Gastrocnemius medialis (tissue), 4 donors: Measurements from ENCODE around the gene RIPOR3. TPM values are rescaled to one million over a fixed set of nuclear protein-coding genes. Genes with fewer than 3 reads are reported as not detected.

Source experiments
- ATAC-seq, 2 donors: fragments of 150-250 bp; one replicate each; pipeline ENCODE4 v1.9.1; 2016
- DNase-seq, 2 donors: peaks; one replicate each; pipeline ENCODE4 v3.0.0-alpha.2; 2019
- H3K27ac ChIP-seq, 4 donors: fragments of 200-600 bp; sonication (generic); 1 replicate in 1 of 4; 2 replicates in 3 of 4; pipeline ENCODE4 v1.5.1; 2016 to 2018; ENCODE audit warnings: mild to moderate bottlenecking in 2 of 4, moderate library complexity in 1 of 4
- H3K27me3 ChIP-seq, 3 donors: fragments of 200-600 bp; sonication (generic) in 2 of 3; 1 replicate in 1 of 3; 2 replicates in 2 of 3; pipeline versions ENCODE4 v1.5.1 to v1.6.0; 2016 to 2019; ENCODE audit warnings: mild to moderate bottlenecking in 1 of 3, moderate library complexity in 1 of 3
- H3K36me3 ChIP-seq, 2 donors: fragments of 200-600 bp; sonication (generic) in 1 of 2; one replicate each; pipeline ENCODE4 v1.5.1; 2017 to 2018
- H3K4me1 ChIP-seq, 2 donors: fragments of 200-600 bp; sonication (generic) in 1 of 2; one replicate each; pipeline ENCODE4 v1.5.1; 2016 to 2017; ENCODE audit warnings: mild to moderate bottlenecking in 2 of 2
- H3K4me3 ChIP-seq, 4 donors: fragments of 200-600 bp; sonication (generic) in 3 of 4; 1 replicate in 1 of 4; 2 replicates in 3 of 4; pipeline ENCODE4 v1.5.1; 2016 to 2019; ENCODE audit warnings: mild to moderate bottlenecking in 2 of 4
- H3K9me3 ChIP-seq, 3 donors: fragments of 200-600 bp; sonication (generic) in 2 of 3; 1 replicate in 1 of 3; 2 replicates in 2 of 3; pipeline ENCODE4 v1.5.1; 2016 to 2019
- POLR2A ChIP-seq, 2 donors: fragments of 450-650 bp; IDR thresholded peaks; one replicate each; pipeline ENCODE4 v1.6.1; 2017; ENCODE audit warnings: antibody characterized with exemption in 2 of 2, mild to moderate bottlenecking in 2 of 2, moderate library complexity in 2 of 2
- in situ Hi-C, 4 donors: fragments of 200-750 bp; cut with MboI; loops; one replicate each; pipeline versions ENCODE4 v1.15.0 to v1.8.0; 2017; ENCODE audit warnings: low sequenced_read_pairs in 4 of 4
- intact Hi-C: fragments of 100-400 bp; cut with DNase I; formaldehyde crosslinking; loops from one replicate; pipeline ENCODE4 v1.15.1; 2023; ENCODE audit warnings: low total_unique reads
- total RNA-seq, 4 donors: library from RNA; depleted of rRNA; stranded (reverse); fragments of >200 nt; gene quantifications; one replicate each; pipeline versions ENCODE4 v1.1.0 to v1.2.3, GENCODE V29; 2016
- TF ChIP-seq, protein P1 (sequence below), 5 experiments: fragments of 450-650 bp in 3 of 5; fragments of 200-600 bp in 2 of 5; sonication (generic) in 2 of 5; IDR thresholded peaks in 4 of 5; conservative IDR thresholded peaks in 1 of 5; 1 replicate in 4 of 5; 2 replicates in 1 of 5; pipeline ENCODE4 v1.5.1; 2016 to 2019; ENCODE audit warnings: antibody characterized with exemption in 5 of 5, mild to moderate bottlenecking in 3 of 5, moderate library complexity in 3 of 5

The RIPOR3 gene
- total RNA-seq, 4 donors from 2014 or later: 5.3 to 12.5 (median 8.2) TPM

- TF ChIP-seq, protein P1, sequence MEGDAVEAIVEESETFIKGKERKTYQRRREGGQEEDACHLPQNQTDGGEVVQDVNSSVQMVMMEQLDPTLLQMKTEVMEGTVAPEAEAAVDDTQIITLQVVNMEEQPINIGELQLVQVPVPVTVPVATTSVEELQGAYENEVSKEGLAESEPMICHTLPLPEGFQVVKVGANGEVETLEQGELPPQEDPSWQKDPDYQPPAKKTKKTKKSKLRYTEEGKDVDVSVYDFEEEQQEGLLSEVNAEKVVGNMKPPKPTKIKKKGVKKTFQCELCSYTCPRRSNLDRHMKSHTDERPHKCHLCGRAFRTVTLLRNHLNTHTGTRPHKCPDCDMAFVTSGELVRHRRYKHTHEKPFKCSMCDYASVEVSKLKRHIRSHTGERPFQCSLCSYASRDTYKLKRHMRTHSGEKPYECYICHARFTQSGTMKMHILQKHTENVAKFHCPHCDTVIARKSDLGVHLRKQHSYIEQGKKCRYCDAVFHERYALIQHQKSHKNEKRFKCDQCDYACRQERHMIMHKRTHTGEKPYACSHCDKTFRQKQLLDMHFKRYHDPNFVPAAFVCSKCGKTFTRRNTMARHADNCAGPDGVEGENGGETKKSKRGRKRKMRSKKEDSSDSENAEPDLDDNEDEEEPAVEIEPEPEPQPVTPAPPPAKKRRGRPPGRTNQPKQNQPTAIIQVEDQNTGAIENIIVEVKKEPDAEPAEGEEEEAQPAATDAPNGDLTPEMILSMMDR (IDR thresholded peaks at IDR 0.05 in 4 of 5, conservative IDR thresholded peaks at IDR 0.05 in 1 of 5): no peak
- TF ChIP-seq POLR2A (IDR thresholded peaks at IDR 0.05): no peak
- in situ Hi-C loops: no loop called here
- no peak overlapping the region for H3K4me3 ChIP-seq
- no peaks in the 10 kb centered on the region for H3K9me3 ChIP-seq
- H3K27me3 ChIP-seq: no peaks in the 10 kb centered on the region
- peaks cover 50 to 67% of the 10 kb centered on the region in 2 donors for H3K4me1 ChIP-seq
- peak in 1 of 2 donors; percentile 3 for ATAC-seq
- intact Hi-C loops: no loop called here
- no peak for DNase-seq
- H3K36me3 ChIP-seq: peaks cover 0 to 23% of the 10 kb centered on the region in 2 donors
- peak overlapping the region; percentile 88 to 90 (median 89) for H3K27ac ChIP-seq
These were observed 128.0 kb downstream of the RIPOR3 start for GRCh38 chr20:50563133-50563944.

GRCh38 chr20:50562262-50562701, 129.1 kb downstream of the RIPOR3 start:
- Histone ChIP-seq H3K27ac (peak overlapping the region; percentile 88 to 90 (median 89)), H3K4me1 (peaks cover 51 to 70% of the 10 kb centered on the region in 2 donors), H3K9me3 (no peaks in the 10 kb centered on the region), H3K27me3 (no peaks in the 10 kb centered on the region), H3K4me3 (no peak overlapping the region), H3K36me3 (peaks cover 0 to 13% of the 10 kb centered on the region in 2 donors)
- in situ Hi-C loops (no loop called here), intact Hi-C loops (no loop called here)
- peak; percentile 85 to 88 for DNase-seq
- TF ChIP-seq, protein P1 (IDR thresholded peaks at IDR 0.05 in 4 of 5, conservative IDR thresholded peaks at IDR 0.05 in 1 of 5): no peak
- peak; percentile 18 to 30 for TF ChIP-seq POLR2A (IDR thresholded peaks at IDR 0.05)
- ATAC-seq: peak; percentile 85 to 92

DNA sequence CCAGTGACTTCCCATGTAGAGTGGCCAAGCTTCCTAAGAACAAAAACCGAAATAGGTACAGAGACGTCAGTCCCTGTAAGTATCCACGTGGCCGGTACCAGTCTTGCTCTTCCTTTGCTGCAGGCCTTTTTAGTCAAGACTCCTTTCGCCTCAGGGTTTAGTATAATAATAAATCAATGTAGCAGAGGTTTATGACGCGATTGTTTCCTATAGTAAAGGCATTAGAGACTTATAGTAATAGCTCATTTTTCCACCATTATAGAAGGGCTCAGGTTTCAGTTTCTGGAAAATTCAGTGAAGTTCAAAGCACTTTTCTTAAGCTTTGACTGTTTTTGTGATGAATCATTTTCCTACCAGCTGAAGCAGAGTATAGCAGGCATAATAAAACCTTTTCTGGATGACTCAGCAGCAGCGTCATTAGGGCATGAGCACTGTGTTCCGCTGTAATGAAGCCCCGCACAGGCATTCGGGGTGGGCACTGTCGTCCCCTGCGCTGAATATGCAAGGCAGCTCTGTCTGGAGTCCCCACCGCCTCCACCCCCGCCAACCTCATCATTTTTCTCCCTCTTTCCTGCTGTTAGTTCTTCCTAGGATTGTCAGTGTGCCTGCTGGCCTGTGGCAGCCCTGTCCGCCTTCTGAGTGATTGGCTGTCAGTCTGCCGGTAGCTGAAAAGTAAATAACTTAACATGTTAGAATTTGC, 129.8 kb downstream of the RIPOR3 start:
- ATAC-seq (peak; percentile 43 to 51), DNase-seq (no peak)
- H3K4me3 ChIP-seq: no peak overlapping the region
- in situ Hi-C loops: no loop called here
- TF ChIP-seq, protein P1 (IDR thresholded peaks at IDR 0.05 in 4 of 5, conservative IDR thresholded peaks at IDR 0.05 in 1 of 5): no peak
- TF ChIP-seq POLR2A (IDR thresholded peaks at IDR 0.05): no peak
- peak overlapping the region; percentile 88 to 90 (median 89) for H3K27ac ChIP-seq
- intact Hi-C loops: no loop called here
- peaks cover 51 to 70% of the 10 kb centered on the region in 2 donors for H3K4me1 ChIP-seq
- H3K36me3 ChIP-seq: peaks cover 0 to 13% of the 10 kb centered on the region in 2 donors
- H3K27me3 ChIP-seq: no peaks in the 10 kb centered on the region
- no peaks in the 10 kb centered on the region for H3K9me3 ChIP-seq

GRCh38 chr20:50560867-50561266, 130.5 kb downstream of the RIPOR3 start:
- no peak overlapping the region for H3K4me3 ChIP-seq
- peaks cover 51 to 71% of the 10 kb centered on the region in 2 donors for H3K4me1 ChIP-seq
- peaks cover 0 to 12% of the 10 kb centered on the region in 2 donors for H3K36me3 ChIP-seq
- in situ Hi-C loops: no loop called here
- H3K9me3 ChIP-seq: no peaks in the 10 kb centered on the region
- intact Hi-C loops: no loop called here
- TF ChIP-seq POLR2A (IDR thresholded peaks at IDR 0.05): no peak
- TF ChIP-seq, protein P1 (IDR thresholded peaks at IDR 0.05 in 4 of 5, conservative IDR thresholded peaks at IDR 0.05 in 1 of 5): no peak
- ATAC-seq (no peak), DNase-seq (no peak)
- peak overlapping the region; percentile 88 to 90 (median 89) for H3K27ac ChIP-seq
- no peaks in the 10 kb centered on the region for H3K27me3 ChIP-seq
